Panc1 (cell line): ENCODE data around the gene FAM107A.

Source experiments
- CTCF ChIP-seq: fragments of 450-650 bp; IDR thresholded peaks from 2 replicates; pipeline ENCODE4 v1.5.1; 2017; ENCODE audit warnings: mild to moderate bottlenecking
- POLR2AphosphoS5 ChIP-seq: IDR thresholded peaks from 2 replicates; pipeline ENCODE4 v1.6.1; 2012; ENCODE audit warnings: mild to moderate bottlenecking, low read depth, low read length, moderate library complexity
- REST ChIP-seq, 2 experiments: IDR thresholded peaks; 2 replicates each; pipeline ENCODE4 v1.6.1; 2011 to 2012; ENCODE audit warnings: low read depth in 2 of 2, control low read depth in 1 of 2, low read length in 1 of 2, mild to moderate bottlenecking in 1 of 2, moderate library complexity in 1 of 2; ENCODE audit not compliant: insufficient read depth in 1 of 2
- TCF7L2 ChIP-seq: IDR thresholded peaks from 2 replicates; pipeline ENCODE4 v1.6.1; 2011; ENCODE audit warnings: mild to moderate bottlenecking, low read depth, low read length, inconsistent platforms

- TF ChIP-seq REST (IDR thresholded peaks at IDR 0.05; ENCODE audit: insufficient read depth in 1 of 2, low read depth in 2 of 2, low read length in 1 of 2) (no peak), CTCF (no peak), POLR2AphosphoS5 (no peak), TCF7L2 (no peak)
Measured at GRCh38 chr3:58565621-58566397, 11.4 kb downstream of the FAM107A start.
